Measurements from ENCODE around the gene BAIAP2L1.

DNA sequence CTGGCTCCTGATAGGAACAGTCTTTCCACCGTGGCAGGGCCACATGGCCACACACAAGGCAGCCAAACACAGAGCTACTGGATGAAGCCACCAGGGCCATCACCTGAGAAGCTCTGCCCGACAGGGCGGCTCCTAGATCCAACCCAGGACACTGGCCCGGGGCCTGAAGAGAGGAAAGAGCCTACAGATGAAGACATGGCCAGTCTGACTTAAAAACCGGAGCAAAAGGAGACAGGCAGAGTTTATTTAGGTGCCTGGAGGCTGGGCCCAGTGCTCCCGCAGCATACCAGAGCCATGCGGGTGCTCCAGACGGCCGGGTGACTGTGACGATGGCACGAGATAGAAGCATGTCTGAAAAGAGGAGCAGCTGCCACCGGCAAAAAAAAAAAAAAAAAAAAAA lies 152.7 kb downstream of the BAIAP2L1 start:
- TF ChIP-seq POLR2A (IDR thresholded peaks at IDR 0.05), result no peak
- TF ChIP-seq, protein P1, sequence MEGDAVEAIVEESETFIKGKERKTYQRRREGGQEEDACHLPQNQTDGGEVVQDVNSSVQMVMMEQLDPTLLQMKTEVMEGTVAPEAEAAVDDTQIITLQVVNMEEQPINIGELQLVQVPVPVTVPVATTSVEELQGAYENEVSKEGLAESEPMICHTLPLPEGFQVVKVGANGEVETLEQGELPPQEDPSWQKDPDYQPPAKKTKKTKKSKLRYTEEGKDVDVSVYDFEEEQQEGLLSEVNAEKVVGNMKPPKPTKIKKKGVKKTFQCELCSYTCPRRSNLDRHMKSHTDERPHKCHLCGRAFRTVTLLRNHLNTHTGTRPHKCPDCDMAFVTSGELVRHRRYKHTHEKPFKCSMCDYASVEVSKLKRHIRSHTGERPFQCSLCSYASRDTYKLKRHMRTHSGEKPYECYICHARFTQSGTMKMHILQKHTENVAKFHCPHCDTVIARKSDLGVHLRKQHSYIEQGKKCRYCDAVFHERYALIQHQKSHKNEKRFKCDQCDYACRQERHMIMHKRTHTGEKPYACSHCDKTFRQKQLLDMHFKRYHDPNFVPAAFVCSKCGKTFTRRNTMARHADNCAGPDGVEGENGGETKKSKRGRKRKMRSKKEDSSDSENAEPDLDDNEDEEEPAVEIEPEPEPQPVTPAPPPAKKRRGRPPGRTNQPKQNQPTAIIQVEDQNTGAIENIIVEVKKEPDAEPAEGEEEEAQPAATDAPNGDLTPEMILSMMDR (IDR thresholded peaks at IDR 0.05), result no peak

Data from thyroid gland (tissue), 4 donors.